HepG2 (cell line): ENCODE measurements around the gene HPD. TPM values are rescaled to one million over a fixed set of nuclear protein-coding genes. Genes with fewer than 3 reads are reported as not detected.

Experiments
- ETV6 ChIP-seq: sonication (generic); formaldehyde crosslinking; conservative IDR thresholded peaks from 2 replicates; pipeline ENCODE4 v1.4.0; 2020; ENCODE audit warnings: missing genetic modification reagents
- FOXA1 ChIP-seq, 2 experiments: fragments of 450-650 bp in 1 of 2; sonication (generic) in 1 of 2; formaldehyde crosslinking in 1 of 2; IDR thresholded peaks; 2 replicates each; pipeline versions ENCODE4 v1.4.0 to v1.6.1; 2016 to 2020; ENCODE audit warnings: missing genetic modification reagents in 1 of 2
- GFI1 ChIP-seq: sonication (generic); formaldehyde crosslinking; IDR thresholded peaks from 2 replicates; pipeline ENCODE4 v1.5.0; 2020; ENCODE audit warnings: missing genetic modification reagents, mild to moderate bottlenecking, borderline replicate concordance
- IKZF1 ChIP-seq: fragments of 450-650 bp; IDR thresholded peaks from 2 replicates; pipeline ENCODE4 v1.7.1; 2016
- KAT8 ChIP-seq: IDR thresholded peaks from 2 replicates; pipeline ENCODE4 v1.6.1; 2016; ENCODE audit warnings: missing genetic modification reagents, missing compliant biosample characterization
- KDM5B ChIP-seq: sonication (generic); formaldehyde crosslinking; IDR thresholded peaks from 2 replicates; pipeline ENCODE4 v1.4.0; 2020; ENCODE audit warnings: missing genetic modification reagents, mild to moderate bottlenecking, borderline replicate concordance
- KLF9 ChIP-seq: IDR thresholded peaks from 2 replicates; pipeline ENCODE4 v1.6.1; 2016; ENCODE audit warnings: low read depth
- MED13 ChIP-seq: sonication (generic); formaldehyde crosslinking; IDR thresholded peaks from 2 replicates; pipeline ENCODE4 v1.5.0; 2020; ENCODE audit warnings: missing genetic modification reagents
- MZF1 ChIP-seq: sonication (generic); formaldehyde crosslinking; IDR thresholded peaks from 2 replicates; pipeline ENCODE4 v1.8.1; 2023; ENCODE audit warnings: mild to moderate bottlenecking, missing genetic modification reagents, borderline replicate concordance
- NCOR1 ChIP-seq: fragments of 200-600 bp; sonication (generic); IDR thresholded peaks from 2 replicates; pipeline ENCODE4 v1.7.0; 2017; ENCODE audit warnings: antibody characterized with exemption, low read length, borderline replicate concordance
- NFYC ChIP-seq: IDR thresholded peaks from 2 replicates; pipeline ENCODE4 v1.6.1; 2016; ENCODE audit warnings: missing genetic modification reagents, missing compliant biosample characterization
- ZBTB1 ChIP-seq: sonication (generic); formaldehyde crosslinking; IDR thresholded peaks from 2 replicates; pipeline ENCODE4 v1.4.0; 2020; ENCODE audit warnings: missing genetic modification reagents, borderline replicate concordance
- ZBTB21 ChIP-seq: sonication (generic); formaldehyde crosslinking; IDR thresholded peaks from 2 replicates; pipeline ENCODE4 v1.4.0; 2020; ENCODE audit warnings: missing genetic modification reagents
- ZBTB8A ChIP-seq: sonication (generic); formaldehyde crosslinking; IDR thresholded peaks from 2 replicates; pipeline ENCODE4 v1.4.0; 2020; ENCODE audit warnings: mild to moderate bottlenecking, low read depth, missing genetic modification reagents, borderline replicate concordance
- ZNF24 ChIP-seq: fragments of 450-650 bp; IDR thresholded peaks from 2 replicates; pipeline ENCODE4 v1.6.1; 2017; ENCODE audit warnings: antibody characterized with exemption, mild to moderate bottlenecking
- ZNF382 ChIP-seq: sonication (generic); formaldehyde crosslinking; IDR thresholded peaks from 2 replicates; pipeline ENCODE4 v1.5.0; 2020; ENCODE audit warnings: missing genetic modification reagents, mild to moderate bottlenecking, borderline replicate concordance
- ZNF468 ChIP-seq: sonication (generic); formaldehyde crosslinking; IDR thresholded peaks from 2 replicates; pipeline ENCODE4 v1.8.0; 2022; ENCODE audit warnings: mild to moderate bottlenecking, moderate library complexity, missing genetic modification reagents
- ZNF556 ChIP-seq: sonication (generic); formaldehyde crosslinking; IDR thresholded peaks from 2 replicates; pipeline ENCODE4 v1.4.0; 2020; ENCODE audit warnings: mild to moderate bottlenecking, missing genetic modification reagents, borderline replicate concordance
- polyA plus RNA-seq, 8 experiments: library from polyadenylated mRNA; depleted of rRNA in 3 of 8; stranded (reverse) in 7 of 8; unstranded in 1 of 8; fragments of >200 nt; fragmentation: Illumina TruSeq in 4 of 8; extraction: Trizol in 4 of 8; gene quantifications; 2 replicates each; pipeline versions ENCODE4 v1.2.1 to v1.2.3, GENCODE V29; 2011 to 2016; ENCODE audit warnings: low read depth in 4 of 8, missing spikeins in 1 of 8, mixed read lengths in 1 of 8; ENCODE audit not compliant: insufficient read depth in 1 of 8
- total RNA-seq, 5 experiments: library from RNA; depleted of rRNA; stranded (reverse); fragments of >200 nt; fragmentation: Illumina TruSeq; extraction: Trizol; gene quantifications; 2 replicates each; pipeline ENCODE4 v1.2.3, GENCODE V29; 2016; ENCODE audit warnings: low read depth in 1 of 5
- TF ChIP-seq, protein P1 (sequence below): sonication (generic); formaldehyde crosslinking; IDR thresholded peaks from 2 replicates; pipeline ENCODE4 v1.4.0; 2020; ENCODE audit warnings: missing genetic modification reagents
- TF ChIP-seq, protein P2 (sequence below): sonication (generic); formaldehyde crosslinking; IDR thresholded peaks from 2 replicates; pipeline ENCODE4 v1.4.0; 2020; ENCODE audit warnings: missing genetic modification reagents
- TF ChIP-seq, protein P3 (sequence below): sonication (generic); formaldehyde crosslinking; IDR thresholded peaks from 2 replicates; pipeline ENCODE4 v1.4.0; 2020; ENCODE audit warnings: missing genetic modification reagents, borderline replicate concordance

HPD gene
- total and polyA plus RNA-seq, 2 of the 13 experiments (the other 11 are each of a cell fraction or from before 2014, with no cell fraction given): 120 to 195 TPM

- TF ChIP-seq ZNF24 (no peak), ZBTB8A (CRISPR knock-in tag) (no peak), ZNF382 (CRISPR knock-in tag) (no peak), MZF1 (no peak), FOXA1 (IDR thresholded peaks at IDR 0.05) (no peak), FOXA1 (CRISPR knock-in tag; IDR thresholded peaks at IDR 0.05) (no peak; the same call in 1 of the 2 replicates), MED13 (CRISPR knock-in tag) (peak; percentile 36; the same call in 1 of the 2 replicates), KLF9 (CRISPR knock-in tag) (no peak), KDM5B (CRISPR knock-in tag) (no peak; the same call in 1 of the 2 replicates), ZNF556 (no peak; the same call in 1 of the 2 replicates), ETV6 (CRISPR knock-in tag) (no peak), GFI1 (CRISPR knock-in tag) (peak; percentile 42; the same call in 1 of the 2 replicates), NFYC (no peak), NCOR1 (peak; percentile 81), ZBTB21 (CRISPR knock-in tag) (peak; percentile 46; the same call in 1 of the 2 replicates), ZNF468 (no peak), ZBTB1 (CRISPR knock-in tag) (no peak), IKZF1 (no peak), KAT8 (0 out of 2 replicates have a peak, but pooled peaks have one; percentile 29)
- TF ChIP-seq, protein P1, sequence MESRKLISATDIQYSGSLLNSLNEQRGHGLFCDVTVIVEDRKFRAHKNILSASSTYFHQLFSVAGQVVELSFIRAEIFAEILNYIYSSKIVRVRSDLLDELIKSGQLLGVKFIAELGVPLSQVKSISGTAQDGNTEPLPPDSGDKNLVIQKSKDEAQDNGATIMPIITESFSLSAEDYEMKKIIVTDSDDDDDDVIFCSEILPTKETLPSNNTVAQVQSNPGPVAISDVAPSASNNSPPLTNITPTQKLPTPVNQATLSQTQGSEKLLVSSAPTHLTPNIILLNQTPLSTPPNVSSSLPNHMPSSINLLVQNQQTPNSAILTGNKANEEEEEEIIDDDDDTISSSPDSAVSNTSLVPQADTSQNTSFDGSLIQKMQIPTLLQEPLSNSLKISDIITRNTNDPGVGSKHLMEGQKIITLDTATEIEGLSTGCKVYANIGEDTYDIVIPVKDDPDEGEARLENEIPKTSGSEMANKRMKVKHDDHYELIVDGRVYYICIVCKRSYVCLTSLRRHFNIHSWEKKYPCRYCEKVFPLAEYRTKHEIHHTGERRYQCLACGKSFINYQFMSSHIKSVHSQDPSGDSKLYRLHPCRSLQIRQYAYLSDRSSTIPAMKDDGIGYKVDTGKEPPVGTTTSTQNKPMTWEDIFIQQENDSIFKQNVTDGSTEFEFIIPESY (CRISPR knock-in tag): no peak
- TF ChIP-seq, protein P2, sequence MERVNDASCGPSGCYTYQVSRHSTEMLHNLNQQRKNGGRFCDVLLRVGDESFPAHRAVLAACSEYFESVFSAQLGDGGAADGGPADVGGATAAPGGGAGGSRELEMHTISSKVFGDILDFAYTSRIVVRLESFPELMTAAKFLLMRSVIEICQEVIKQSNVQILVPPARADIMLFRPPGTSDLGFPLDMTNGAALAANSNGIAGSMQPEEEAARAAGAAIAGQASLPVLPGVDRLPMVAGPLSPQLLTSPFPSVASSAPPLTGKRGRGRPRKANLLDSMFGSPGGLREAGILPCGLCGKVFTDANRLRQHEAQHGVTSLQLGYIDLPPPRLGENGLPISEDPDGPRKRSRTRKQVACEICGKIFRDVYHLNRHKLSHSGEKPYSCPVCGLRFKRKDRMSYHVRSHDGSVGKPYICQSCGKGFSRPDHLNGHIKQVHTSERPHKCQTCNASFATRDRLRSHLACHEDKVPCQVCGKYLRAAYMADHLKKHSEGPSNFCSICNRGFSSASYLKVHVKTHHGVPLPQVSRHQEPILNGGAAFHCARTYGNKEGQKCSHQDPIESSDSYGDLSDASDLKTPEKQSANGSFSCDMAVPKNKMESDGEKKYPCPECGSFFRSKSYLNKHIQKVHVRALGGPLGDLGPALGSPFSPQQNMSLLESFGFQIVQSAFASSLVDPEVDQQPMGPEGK (CRISPR knock-in tag): peak; percentile 61
- TF ChIP-seq, protein P3, sequence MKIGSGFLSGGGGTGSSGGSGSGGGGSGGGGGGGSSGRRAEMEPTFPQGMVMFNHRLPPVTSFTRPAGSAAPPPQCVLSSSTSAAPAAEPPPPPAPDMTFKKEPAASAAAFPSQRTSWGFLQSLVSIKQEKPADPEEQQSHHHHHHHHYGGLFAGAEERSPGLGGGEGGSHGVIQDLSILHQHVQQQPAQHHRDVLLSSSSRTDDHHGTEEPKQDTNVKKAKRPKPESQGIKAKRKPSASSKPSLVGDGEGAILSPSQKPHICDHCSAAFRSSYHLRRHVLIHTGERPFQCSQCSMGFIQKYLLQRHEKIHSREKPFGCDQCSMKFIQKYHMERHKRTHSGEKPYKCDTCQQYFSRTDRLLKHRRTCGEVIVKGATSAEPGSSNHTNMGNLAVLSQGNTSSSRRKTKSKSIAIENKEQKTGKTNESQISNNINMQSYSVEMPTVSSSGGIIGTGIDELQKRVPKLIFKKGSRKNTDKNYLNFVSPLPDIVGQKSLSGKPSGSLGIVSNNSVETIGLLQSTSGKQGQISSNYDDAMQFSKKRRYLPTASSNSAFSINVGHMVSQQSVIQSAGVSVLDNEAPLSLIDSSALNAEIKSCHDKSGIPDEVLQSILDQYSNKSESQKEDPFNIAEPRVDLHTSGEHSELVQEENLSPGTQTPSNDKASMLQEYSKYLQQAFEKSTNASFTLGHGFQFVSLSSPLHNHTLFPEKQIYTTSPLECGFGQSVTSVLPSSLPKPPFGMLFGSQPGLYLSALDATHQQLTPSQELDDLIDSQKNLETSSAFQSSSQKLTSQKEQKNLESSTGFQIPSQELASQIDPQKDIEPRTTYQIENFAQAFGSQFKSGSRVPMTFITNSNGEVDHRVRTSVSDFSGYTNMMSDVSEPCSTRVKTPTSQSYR (CRISPR knock-in tag): peak; percentile 69
Observed at GRCh38 chr12:121858662-121859572, at the start of gene HPD (continued).
